Fibroblast of upper back skin (primary cell): Measurements from ENCODE around the gene HCK.

Experiments
- DNase-seq: peaks from one replicate; pipeline ENCODE4 v3.0.0-alpha.2; 2013

The HCK gene

GRCh38 chr20:32052090-32052777 lies at the start of gene HCK:
Gene HCK, plus strand, starts transcription at chr20:32052242.
- no peak for DNase-seq

- no peak for DNase-seq
These were observed 48.7 kb upstream of the HCK start for GRCh38 chr20:32003325-32003724.

- DNase-seq, result peak; percentile 6
These were observed 47.1 kb upstream of the HCK start for GRCh38 chr20:32004963-32005362.

GRCh38 chr20:32006053-32006452 lies 46.0 kb upstream of the HCK start:
- no peak for DNase-seq

- DNase-seq, result no peak
These were observed 44.9 kb upstream of the HCK start for GRCh38 chr20:32006841-32007786.

- peak; percentile 7 for DNase-seq
These were observed 44.0 kb upstream of the HCK start for GRCh38 chr20:32007787-32008616.

- DNase-seq, result no peak
These were observed 42.5 kb upstream of the HCK start for GRCh38 chr20:32009564-32009963.

- DNase-seq, result no peak
These were observed 41.9 kb upstream of the HCK start, which contains the start of gene CCM2L for GRCh38 chr20:32010101-32010500. Gene CCM2L, plus strand, starts transcription at chr20:32010438. Its CDS starts 17 bp downstream, at chr20:32010455.

- DNase-seq, result no peak
These were observed 41.4 kb upstream of the HCK start for GRCh38 chr20:32010666-32011065.

GRCh38 chr20:32012159-32012688 lies 39.8 kb upstream of the HCK start:
- DNase-seq, result no peak

- DNase-seq, result no peak
These were observed 38.7 kb upstream of the HCK start for GRCh38 chr20:32013326-32013725.

- no peak for DNase-seq
These were observed 34.3 kb upstream of the HCK start for GRCh38 chr20:32017711-32018251.

GRCh38 chr20:32018269-32019155 lies 33.5 kb upstream of the HCK start:
- DNase-seq, result no peak

- DNase-seq, result no peak
These were observed 32.9 kb upstream of the HCK start for GRCh38 chr20:32019156-32019510.

- no peak for DNase-seq
These were observed 32.2 kb upstream of the HCK start for GRCh38 chr20:32019563-32020463.

GRCh38 chr20:32021091-32021490 lies 31.0 kb upstream of the HCK start:
- DNase-seq, result no peak

GRCh38 chr20:32024683-32025295 lies 27.3 kb upstream of the HCK start:
- DNase-seq, result no peak

- no peak for DNase-seq
These were observed 24.4 kb upstream of the HCK start for GRCh38 chr20:32027643-32028042.

GRCh38 chr20:32028647-32029372 lies 23.2 kb upstream of the HCK start:
- peak; percentile 16 for DNase-seq
